ENCODE measurements around the gene VPS54. TPM values are rescaled to one million over a fixed set of nuclear protein-coding genes. Genes with fewer than 3 reads are reported as not detected.
"Not testable (repeated sequence)": the region's sequence is repeated elsewhere in the genome, so short reads cannot be mapped to it uniquely, and the experiment has no call there.

The VPS54 gene
- total RNA-seq, 1 experiment from 2014 or later = 33.8 TPM

GRCh38 chr2:63975036-63975435 lies 44.2 kb downstream of the VPS54 start:
- H3K4me3 ChIP-seq (ENCODE audit: low read length); H3K4me2 ChIP-seq (ENCODE audit: low read depth, low read length, poor library complexity, severe bottlenecking); DNase-seq; H3K4me1 ChIP-seq (ENCODE audit: low read length); H3K27me3 ChIP-seq (ENCODE audit: low read length); H3K79me2 ChIP-seq (ENCODE audit: low read length); H3K36me3 ChIP-seq (ENCODE audit: insufficient read depth, low read length); H2AFZ ChIP-seq (ENCODE audit: low read length); H3K9me2 ChIP-seq (replicated peaks; ENCODE audit: insufficient read depth, low read length); H3K9ac ChIP-seq (ENCODE audit: low read length); H4K20me1 ChIP-seq (ENCODE audit: insufficient read depth, low read depth, low read length); H3K9me3 ChIP-seq (ENCODE audit: low read length); H3K27ac ChIP-seq (ENCODE audit: low read length): not testable (repeated sequence)

DNA sequence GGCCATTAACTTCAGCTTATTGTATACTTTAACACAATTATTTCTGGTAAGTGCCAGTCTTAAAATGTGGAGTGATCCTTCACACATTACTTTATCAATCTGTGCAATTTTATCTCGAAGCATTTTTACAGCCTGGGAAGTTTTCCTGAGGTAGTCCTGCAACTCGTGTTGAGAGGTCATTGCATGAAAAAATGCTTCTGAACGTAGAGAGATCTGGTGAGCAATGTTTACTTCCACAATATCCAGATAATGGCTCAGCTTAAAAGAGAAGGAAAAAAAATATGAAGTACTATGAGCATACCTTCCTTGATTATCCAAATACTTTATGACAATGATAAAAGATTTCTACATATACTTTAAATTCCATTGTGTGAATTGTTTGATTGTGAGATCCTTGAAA lies 57.0 kb downstream of the VPS54 start:
- no peak overlapping the region for H3K27ac ChIP-seq (ENCODE audit: low read length)
- no peaks in the 10 kb centered on the region for H4K20me1 ChIP-seq (ENCODE audit: insufficient read depth, low read depth, low read length)
- no peaks in the 10 kb centered on the region for H3K27me3 ChIP-seq (ENCODE audit: low read length)
- DNase-seq = no peak
- peaks cover 18% of the 10 kb centered on the region; the same call in 1 of the 2 replicates for H3K79me2 ChIP-seq (ENCODE audit: low read length)
- H2AFZ ChIP-seq (ENCODE audit: low read length) = no peak overlapping the region
- peaks cover 9% of the 10 kb centered on the region; the same call in 1 of the 2 replicates for H3K4me1 ChIP-seq (ENCODE audit: low read length)
- peaks cover 7% of the 10 kb centered on the region; the same call in 1 of the 2 replicates for H3K36me3 ChIP-seq (ENCODE audit: insufficient read depth, low read length)
- no peak overlapping the region for H3K4me3 ChIP-seq (ENCODE audit: low read length)
- no peaks in the 10 kb centered on the region for H3K9me2 ChIP-seq (replicated peaks; ENCODE audit: insufficient read depth, low read length)
- no peak overlapping the region for H3K4me2 ChIP-seq (ENCODE audit: low read depth, low read length, poor library complexity, severe bottlenecking)
- H3K9ac ChIP-seq (ENCODE audit: low read length) = no peak overlapping the region
- no peaks in the 10 kb centered on the region for H3K9me3 ChIP-seq (ENCODE audit: low read length)

DNA sequence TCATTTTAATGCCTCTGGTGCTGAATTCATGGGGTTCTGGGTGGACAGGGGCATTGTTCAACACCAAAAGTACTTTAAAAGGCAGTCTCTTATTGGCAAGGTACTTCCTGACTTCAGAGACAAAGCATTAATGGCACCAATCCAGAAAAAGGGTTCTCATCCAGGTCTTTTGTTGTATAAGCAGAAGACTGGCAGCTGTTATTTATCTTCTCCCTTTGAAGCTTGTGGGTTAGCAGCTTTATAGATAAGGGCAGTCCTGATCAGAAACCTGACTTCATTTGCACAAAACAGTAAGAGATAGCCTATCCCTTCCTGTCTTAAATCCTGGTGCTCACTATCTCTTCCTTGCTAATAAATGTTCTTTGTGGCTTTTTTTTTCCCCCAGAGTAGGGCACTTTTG lies 68.8 kb downstream of the VPS54 start:
- Histone ChIP-seq H4K20me1 (ENCODE audit: insufficient read depth, low read depth, low read length) (no peaks in the 10 kb centered on the region), H3K36me3 (ENCODE audit: insufficient read depth, low read length) (peaks cover 35% of the 10 kb centered on the region), H3K4me1 (ENCODE audit: low read length) (no peaks in the 10 kb centered on the region), H3K4me2 (ENCODE audit: low read depth, low read length, poor library complexity, severe bottlenecking) (no peak overlapping the region), H3K9me3 (ENCODE audit: low read length) (no peaks in the 10 kb centered on the region; the same call in 1 of the 2 replicates), H3K9me2 (replicated peaks; ENCODE audit: insufficient read depth, low read length) (no peaks in the 10 kb centered on the region), H3K4me3 (ENCODE audit: low read length) (no peak overlapping the region), H3K9ac (ENCODE audit: low read length) (no peak overlapping the region), H3K27me3 (ENCODE audit: low read length) (no peaks in the 10 kb centered on the region), H3K27ac (ENCODE audit: low read length) (no peak overlapping the region), H3K79me2 (ENCODE audit: low read length) (peaks cover 20% of the 10 kb centered on the region), H2AFZ (ENCODE audit: low read length) (no peak overlapping the region)
- DNase-seq = no peak

DNA sequence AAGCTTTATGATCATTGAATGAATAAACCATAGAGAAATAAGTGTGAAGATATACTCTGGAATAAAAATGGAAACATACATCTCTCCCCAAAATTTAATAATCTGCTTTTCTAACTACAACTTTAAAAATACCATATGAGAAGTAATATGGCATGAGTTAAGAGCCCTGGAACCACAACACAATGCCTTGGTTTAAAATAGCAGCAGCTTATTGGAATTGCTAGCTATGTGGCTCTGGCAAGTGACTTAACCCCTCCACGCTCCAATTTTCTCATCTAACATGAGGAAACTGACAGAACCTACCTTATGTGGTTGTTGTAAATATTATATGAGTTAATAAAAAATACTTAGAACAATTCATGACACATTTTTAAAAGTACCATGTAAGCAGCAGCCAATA lies 76.4 kb downstream of the VPS54 start:
- no peaks in the 10 kb centered on the region for H3K9me2 ChIP-seq (replicated peaks; ENCODE audit: insufficient read depth, low read length)
- no peak for DNase-seq
- no peak overlapping the region for H3K4me2 ChIP-seq (ENCODE audit: low read depth, low read length, poor library complexity, severe bottlenecking)
- no peaks in the 10 kb centered on the region for H3K27me3 ChIP-seq (ENCODE audit: low read length)
- no peak overlapping the region for H2AFZ ChIP-seq (ENCODE audit: low read length)
- no peaks in the 10 kb centered on the region for H3K4me1 ChIP-seq (ENCODE audit: low read length)
- H3K9ac ChIP-seq (ENCODE audit: low read length) = no peak overlapping the region
- no peak overlapping the region for H3K4me3 ChIP-seq (ENCODE audit: low read length)
- no peaks in the 10 kb centered on the region for H3K79me2 ChIP-seq (ENCODE audit: low read length)
- H4K20me1 ChIP-seq (ENCODE audit: insufficient read depth, low read depth, low read length) = no peaks in the 10 kb centered on the region
- H3K36me3 ChIP-seq (ENCODE audit: insufficient read depth, low read length) = peaks cover 34% of the 10 kb centered on the region
- H3K27ac ChIP-seq (ENCODE audit: low read length) = no peak overlapping the region
- no peaks in the 10 kb centered on the region; the same call in 1 of the 2 replicates for H3K9me3 ChIP-seq (ENCODE audit: low read length)

- not testable (repeated sequence) for H3K79me2 ChIP-seq (ENCODE audit: low read length); H3K4me3 ChIP-seq (ENCODE audit: low read length); H2AFZ ChIP-seq (ENCODE audit: low read length); H3K9me2 ChIP-seq (replicated peaks; ENCODE audit: insufficient read depth, low read length); H3K9me3 ChIP-seq (ENCODE audit: low read length); H3K4me2 ChIP-seq (ENCODE audit: low read depth, low read length, poor library complexity, severe bottlenecking); DNase-seq; H3K27ac ChIP-seq (ENCODE audit: low read length); H4K20me1 ChIP-seq (ENCODE audit: insufficient read depth, low read depth, low read length); H3K27me3 ChIP-seq (ENCODE audit: low read length); H3K9ac ChIP-seq (ENCODE audit: low read length); H3K4me1 ChIP-seq (ENCODE audit: low read length)
- peaks cover 10% of the 10 kb centered on the region for H3K36me3 ChIP-seq (ENCODE audit: insufficient read depth, low read length)
Measured at GRCh38 chr2:63932104-63932503, 87.1 kb downstream of the VPS54 start.

DNA sequence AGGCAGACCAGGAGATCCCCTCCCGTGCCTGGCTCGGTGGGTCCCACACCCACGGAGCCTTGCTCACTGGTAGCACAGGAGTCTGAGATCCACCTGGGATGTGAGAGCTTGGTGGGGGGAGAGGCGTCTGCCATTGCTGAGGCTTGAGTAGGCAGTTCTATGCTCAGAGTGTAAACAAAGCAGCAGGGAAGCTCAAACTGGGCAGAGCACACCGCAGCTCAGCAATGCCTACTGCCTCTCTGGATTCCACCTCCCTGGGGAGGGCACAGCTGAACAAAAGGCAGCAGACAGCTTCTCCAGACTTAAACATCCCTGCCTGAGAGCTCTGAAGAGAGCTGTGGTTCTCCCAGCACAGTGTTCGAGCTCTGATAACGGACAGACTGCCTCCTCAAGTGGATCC lies 92.4 kb downstream of the VPS54 start:
- no peak overlapping the region for H2AFZ ChIP-seq (ENCODE audit: low read length)
- no peak overlapping the region for H3K27ac ChIP-seq (ENCODE audit: low read length)
- no peaks in the 10 kb centered on the region for H3K27me3 ChIP-seq (ENCODE audit: low read length)
- no peaks in the 10 kb centered on the region for H3K9me3 ChIP-seq (ENCODE audit: low read length)
- H3K4me1 ChIP-seq (ENCODE audit: low read length) = no peaks in the 10 kb centered on the region
- H3K9ac ChIP-seq (ENCODE audit: low read length) = no peak overlapping the region
- no peak overlapping the region for H3K4me3 ChIP-seq (ENCODE audit: low read length)
- DNase-seq = no peak
- H3K36me3 ChIP-seq (ENCODE audit: insufficient read depth, low read length) = no peaks in the 10 kb centered on the region
- no peaks in the 10 kb centered on the region for H3K9me2 ChIP-seq (replicated peaks; ENCODE audit: insufficient read depth, low read length)
- peaks cover 4% of the 10 kb centered on the region; the same call in 1 of the 2 replicates for H3K79me2 ChIP-seq (ENCODE audit: low read length)
- H3K4me2 ChIP-seq (ENCODE audit: low read depth, low read length, poor library complexity, severe bottlenecking) = no peak overlapping the region
- no peaks in the 10 kb centered on the region for H4K20me1 ChIP-seq (ENCODE audit: insufficient read depth, low read depth, low read length)

DNA sequence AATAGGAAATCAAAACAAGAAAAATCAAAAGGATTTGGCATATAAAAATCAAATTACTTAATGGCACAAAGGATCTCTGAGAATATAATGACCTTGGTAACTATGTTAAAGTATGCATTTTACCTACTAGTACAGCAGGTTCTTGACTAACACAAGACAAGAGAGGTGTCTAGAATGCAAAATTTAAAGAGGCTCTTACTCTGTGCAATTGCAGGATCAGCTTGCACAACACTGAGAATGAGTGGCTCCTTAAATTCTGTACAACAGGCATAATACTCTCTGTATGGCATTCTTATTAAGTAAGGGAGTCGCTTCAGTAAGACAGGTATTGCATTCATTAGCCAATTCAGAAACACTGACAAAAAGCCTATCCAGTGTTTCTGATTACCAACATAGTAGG lies 104.9 kb downstream of the VPS54 start:
- Histone ChIP-seq H3K4me2 (ENCODE audit: low read depth, low read length, poor library complexity, severe bottlenecking) (no peak overlapping the region), H3K4me3 (ENCODE audit: low read length) (no peak overlapping the region), H3K9ac (ENCODE audit: low read length) (no peak overlapping the region), H2AFZ (ENCODE audit: low read length) (no peak overlapping the region), H3K27ac (ENCODE audit: low read length) (no peak overlapping the region), H3K9me2 (replicated peaks; ENCODE audit: insufficient read depth, low read length) (no peaks in the 10 kb centered on the region), H3K79me2 (ENCODE audit: low read length) (no peaks in the 10 kb centered on the region), H3K36me3 (ENCODE audit: insufficient read depth, low read length) (peaks cover 28% of the 10 kb centered on the region; the same call in 1 of the 2 replicates), H3K27me3 (ENCODE audit: low read length) (no peaks in the 10 kb centered on the region), H3K4me1 (ENCODE audit: low read length) (no peaks in the 10 kb centered on the region), H4K20me1 (ENCODE audit: insufficient read depth, low read depth, low read length) (no peaks in the 10 kb centered on the region), H3K9me3 (ENCODE audit: low read length) (no peaks in the 10 kb centered on the region)
- DNase-seq = no peak

DNA sequence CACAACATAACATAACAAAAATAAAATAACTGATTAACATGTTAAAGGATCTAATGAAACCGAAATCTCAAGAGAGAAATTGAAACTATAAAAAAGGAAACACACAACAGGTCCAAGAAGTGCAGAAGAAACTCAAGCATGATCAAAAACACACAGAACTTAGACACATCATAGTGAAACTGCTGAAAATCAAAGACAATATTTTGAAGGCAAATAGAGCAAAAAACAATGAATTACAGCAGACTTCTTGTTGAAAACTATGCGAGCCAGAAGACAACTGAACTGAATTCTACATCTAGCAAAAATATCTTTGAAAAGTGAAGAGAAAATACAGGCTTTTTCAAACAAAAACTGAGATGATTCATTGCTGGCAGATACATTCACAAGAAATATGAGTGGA lies 116.2 kb downstream of the VPS54 start:
- no peak for DNase-seq
- H4K20me1 ChIP-seq (ENCODE audit: insufficient read depth, low read depth, low read length) = no peaks in the 10 kb centered on the region
- no peaks in the 10 kb centered on the region for H3K9me2 ChIP-seq (replicated peaks; ENCODE audit: insufficient read depth, low read length)

GRCh38 chr2:63902149-63902548 lies 117.1 kb downstream of the VPS54 start:
- H3K9me3 ChIP-seq (ENCODE audit: low read length) = peaks cover 21% of the 10 kb centered on the region

More for the DNA sequence above, 116.2 kb downstream of the VPS54 start:
- no peaks in the 10 kb centered on the region for H3K79me2 ChIP-seq (ENCODE audit: low read length)
- H3K4me2 ChIP-seq (ENCODE audit: low read depth, low read length, poor library complexity, severe bottlenecking) = no peak overlapping the region
- H2AFZ ChIP-seq (ENCODE audit: low read length) = no peak overlapping the region
- H3K4me3 ChIP-seq (ENCODE audit: low read length) = no peak overlapping the region
- no peak overlapping the region for H3K9ac ChIP-seq (ENCODE audit: low read length)
- H3K4me1 ChIP-seq (ENCODE audit: low read length) = no peaks in the 10 kb centered on the region
- peaks cover 60% of the 10 kb centered on the region for H3K36me3 ChIP-seq (ENCODE audit: insufficient read depth, low read length)
- H3K27me3 ChIP-seq (ENCODE audit: low read length) = no peaks in the 10 kb centered on the region
- H3K9me3 ChIP-seq (ENCODE audit: low read length) = peaks cover 21% of the 10 kb centered on the region
- H3K27ac ChIP-seq (ENCODE audit: low read length) = no peak overlapping the region

More at GRCh38 chr2:63902149-63902548, 117.1 kb downstream of the VPS54 start:
- Histone ChIP-seq H3K9me2 (replicated peaks; ENCODE audit: insufficient read depth, low read length) (no peaks in the 10 kb centered on the region), H3K9ac (ENCODE audit: low read length) (no peak overlapping the region), H3K4me3 (ENCODE audit: low read length) (no peak overlapping the region), H3K4me1 (ENCODE audit: low read length) (no peaks in the 10 kb centered on the region), H3K4me2 (ENCODE audit: low read depth, low read length, poor library complexity, severe bottlenecking) (no peak overlapping the region), H3K79me2 (ENCODE audit: low read length) (no peaks in the 10 kb centered on the region), H4K20me1 (ENCODE audit: insufficient read depth, low read depth, low read length) (no peaks in the 10 kb centered on the region), H2AFZ (ENCODE audit: low read length) (no peak overlapping the region), H3K27ac (ENCODE audit: low read length) (no peak overlapping the region), H3K27me3 (ENCODE audit: low read length) (no peaks in the 10 kb centered on the region), H3K36me3 (ENCODE audit: insufficient read depth, low read length) (peaks cover 65% of the 10 kb centered on the region)
- DNase-seq = no peak

All from Karpas-422 (cell line).